ENCODE measurements around the gene SBF2.

- TF ChIP-seq CTCF (IDR thresholded peaks at IDR 0.05; ENCODE audit: low read depth, low read length), result no peak
- TF ChIP-seq POLR2A (IDR thresholded peaks at IDR 0.05; ENCODE audit: extremely low read depth, insufficient read length), result no peak
Observed at GRCh38 chr11:9797300-9797699, 496.7 kb downstream of the SBF2 start.
